Stimulated activated CD4-positive, alpha-beta T cell treated with anti-CD3 and anti-CD28 coated beads, Interleukin-4, amount 100 ng/mL, for 1 hour (primary cell): ENCODE measurements around the gene NUDT8.

Experiments
- DNase-seq: peaks from one replicate; pipeline ENCODE4 v3.0.0-alpha.2; 2020

NUDT8 gene

GRCh38 chr11:67586568-67587250 lies 43.0 kb downstream of the NUDT8 start:
- no peak for DNase-seq

- no peak for DNase-seq
Measured at GRCh38 chr11:67585911-67586310, 43.8 kb downstream of the NUDT8 start.

GRCh38 chr11:67584881-67585873 lies 44.6 kb downstream of the NUDT8 start:
- no peak for DNase-seq

DNA sequence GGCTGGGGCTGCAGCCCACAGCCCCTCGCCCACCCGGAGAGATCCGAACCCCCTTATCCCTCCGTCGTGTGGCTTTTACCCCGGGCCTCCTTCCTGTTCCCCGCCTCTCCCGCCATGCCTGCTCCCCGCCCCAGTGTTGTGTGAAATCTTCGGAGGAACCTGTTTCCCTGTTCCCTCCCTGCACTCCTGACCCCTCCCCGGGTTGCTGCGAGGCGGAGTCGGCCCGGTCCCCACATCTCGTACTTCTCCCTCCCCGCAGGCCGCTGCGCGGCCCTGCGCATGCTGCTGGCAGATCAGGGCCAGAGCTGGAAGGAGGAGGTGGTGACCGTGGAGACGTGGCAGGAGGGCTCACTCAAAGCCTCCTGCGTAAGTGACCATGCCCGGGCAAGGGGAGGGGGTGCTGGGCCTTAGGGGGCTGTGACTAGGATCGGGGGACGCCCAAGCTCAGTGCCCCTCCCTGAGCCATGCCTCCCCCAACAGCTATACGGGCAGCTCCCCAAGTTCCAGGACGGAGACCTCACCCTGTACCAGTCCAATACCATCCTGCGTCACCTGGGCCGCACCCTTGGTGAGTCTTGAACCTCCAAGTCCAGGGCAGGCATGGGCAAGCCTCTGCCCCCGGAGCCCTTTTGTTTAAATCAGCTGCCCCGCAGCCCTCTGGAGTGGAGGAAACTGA lies 45.4 kb downstream of the NUDT8 start:
- peak; percentile 32 for DNase-seq

- peak; percentile 86 for DNase-seq
Measured at GRCh38 chr11:67583247-67584204, 46.2 kb downstream of the NUDT8 start, which contains the start of gene GSTP1. TSS of gene GSTP1 (plus strand) at chr11:67583812. CDS start at chr11:67583844, 32 bp downstream.

GRCh38 chr11:67582011-67582410 lies 47.7 kb downstream of the NUDT8 start:
- DNase-seq = no peak

DNA sequence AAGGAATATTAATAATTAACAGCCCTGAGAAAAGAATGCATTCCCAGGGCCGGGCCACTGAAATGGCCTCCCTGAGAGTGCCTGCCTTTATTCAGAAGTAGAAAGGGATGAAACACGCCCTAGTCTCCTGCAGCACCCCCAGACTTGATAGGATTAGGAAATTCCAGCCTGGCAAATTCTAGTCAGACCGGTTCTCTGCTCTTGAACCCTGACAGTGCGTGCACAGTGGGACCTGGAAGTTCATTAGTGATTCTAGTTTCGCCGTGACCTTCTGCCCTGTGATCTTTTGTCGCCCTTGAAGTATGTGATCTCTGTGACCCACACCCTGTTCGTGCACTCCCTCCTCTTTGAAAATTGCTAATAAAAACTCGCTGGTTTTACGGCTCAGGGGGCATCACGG lies 48.3 kb downstream of the NUDT8 start:
- DNase-seq = no peak

GRCh38 chr11:67577951-67578350 lies 51.8 kb downstream of the NUDT8 start:
- DNase-seq = no peak
